Measurements from ENCODE around the gene NTSR1. TPM values are rescaled to one million over a fixed set of nuclear protein-coding genes. Genes with fewer than 3 reads are reported as not detected.

NTSR1 gene
- total RNA-seq, 1 experiment from 2014 or later = 0.16 TPM

GRCh38 chr20:62674370-62674769, 34.3 kb upstream of the NTSR1 start:
- Mint-ChIP-seq H3K27ac (ENCODE audit: unreplicated experiment) (no peak overlapping the region), H3K36me3 (ENCODE audit: insufficient read depth, unreplicated experiment) (peaks cover 10% of the 10 kb centered on the region), H3K9me3 (ENCODE audit: unreplicated experiment) (peaks cover under 1% of the 10 kb centered on the region), H3K4me1 (ENCODE audit: low read depth, unreplicated experiment) (no peaks in the 10 kb centered on the region), H3K4me3 (ENCODE audit: unreplicated experiment) (no peak overlapping the region), H3K27me3 (ENCODE audit: insufficient read depth, unreplicated experiment) (peaks cover 16% of the 10 kb centered on the region)
- Histone ChIP-seq H3K4me3 (ENCODE audit: low read depth, low read length) (no peak overlapping the region), H3K27me3 (replicated peaks; ENCODE audit: control insufficient read depth, insufficient read depth, low read length) (no peaks in the 10 kb centered on the region; the same call in 1 of the 2 replicates), H3K4me1 (no peaks in the 10 kb centered on the region), H3K9me3 (peaks cover 1% of the 10 kb centered on the region), H3K36me3 (ENCODE audit: control insufficient read depth, insufficient read depth, low read length) (no peaks in the 10 kb centered on the region)
- intact Hi-C loops (cut with micrococcal nuclease; ENCODE audit: unreplicated experiment) = no loop called here
- ChIA-PET POLR2A (no interaction called here), CTCF (interaction anchor here (0.8 to 1.2 kb wide), 3 partner anchors 117 to 134 kb away, joined by 5 to 8 read pairs (median 5); no protein-coding TSS in a partner anchor)
- TF ChIP-seq CTCF (IDR thresholded peaks at IDR 0.05; ENCODE audit: insufficient read depth in 1 of 2, low read depth in 1 of 2, low read length in 1 of 2, severe bottlenecking in 1 of 2, unreplicated experiment in 1 of 2) = no peak
- BruUV-seq (replicated peaks) = no TSS peak
- DNase-seq = no peak

- Histone ChIP-seq H3K4me1 (no peaks in the 10 kb centered on the region), H3K4me3 (ENCODE audit: low read depth, low read length) (no peak overlapping the region), H3K9me3 (peaks cover 11% of the 10 kb centered on the region), H3K36me3 (ENCODE audit: control insufficient read depth, insufficient read depth, low read length) (no peaks in the 10 kb centered on the region), H3K27me3 (replicated peaks; ENCODE audit: control insufficient read depth, insufficient read depth, low read length) (no peaks in the 10 kb centered on the region; the same call in 1 of the 2 replicates)
- TF ChIP-seq CTCF (IDR thresholded peaks at IDR 0.05; ENCODE audit: insufficient read depth in 1 of 2, low read depth in 1 of 2, low read length in 1 of 2, severe bottlenecking in 1 of 2, unreplicated experiment in 1 of 2) = no peak
- no TSS peak for BruUV-seq (replicated peaks)
- H3K36me3 Mint-ChIP-seq (ENCODE audit: insufficient read depth, unreplicated experiment) = peaks cover 10% of the 10 kb centered on the region
- CTCF ChIA-PET = interaction anchor here (0.6 kb wide), 1 partner anchor 10 kb away, joined by 3 read pairs; no protein-coding TSS in a partner anchor
- POLR2A ChIA-PET = no interaction called here
- H3K27ac Mint-ChIP-seq (ENCODE audit: unreplicated experiment) = no peak overlapping the region
- peaks cover 16% of the 10 kb centered on the region for H3K27me3 Mint-ChIP-seq (ENCODE audit: insufficient read depth, unreplicated experiment)
- no peaks in the 10 kb centered on the region for H3K4me1 Mint-ChIP-seq (ENCODE audit: low read depth, unreplicated experiment)
- DNase-seq = no peak
- peaks cover 10% of the 10 kb centered on the region for H3K9me3 Mint-ChIP-seq (ENCODE audit: unreplicated experiment)
- intact Hi-C loops (cut with micrococcal nuclease; ENCODE audit: unreplicated experiment) = no loop called here
- no peak overlapping the region for H3K4me3 Mint-ChIP-seq (ENCODE audit: unreplicated experiment)
These were observed 33.3 kb upstream of the NTSR1 start for GRCh38 chr20:62675156-62675876.

- TF ChIP-seq CTCF (IDR thresholded peaks at IDR 0.05; ENCODE audit: insufficient read depth in 1 of 2, low read depth in 1 of 2, low read length in 1 of 2, severe bottlenecking in 1 of 2, unreplicated experiment in 1 of 2) = no peak
- Histone ChIP-seq H3K4me3 (ENCODE audit: low read depth, low read length) (no peak overlapping the region), H3K9me3 (peaks cover 16% of the 10 kb centered on the region), H3K4me1 (no peaks in the 10 kb centered on the region), H3K36me3 (ENCODE audit: control insufficient read depth, insufficient read depth, low read length) (no peaks in the 10 kb centered on the region), H3K27me3 (replicated peaks; ENCODE audit: control insufficient read depth, insufficient read depth, low read length) (no peaks in the 10 kb centered on the region; the same call in 1 of the 2 replicates)
- ChIA-PET POLR2A (no interaction called here), CTCF (interaction anchor here (0.6 kb wide), 1 partner anchor 10 kb away, joined by 3 read pairs; no protein-coding TSS in a partner anchor)
- no peak for DNase-seq
- intact Hi-C loops (cut with micrococcal nuclease; ENCODE audit: unreplicated experiment) = no loop called here
- Mint-ChIP-seq H3K36me3 (ENCODE audit: insufficient read depth, unreplicated experiment) (peaks cover 10% of the 10 kb centered on the region), H3K9me3 (ENCODE audit: unreplicated experiment) (peaks cover 15% of the 10 kb centered on the region), H3K4me1 (ENCODE audit: low read depth, unreplicated experiment) (no peaks in the 10 kb centered on the region), H3K4me3 (ENCODE audit: unreplicated experiment) (no peak overlapping the region), H3K27me3 (ENCODE audit: insufficient read depth, unreplicated experiment) (peaks cover 16% of the 10 kb centered on the region), H3K27ac (ENCODE audit: unreplicated experiment) (no peak overlapping the region)
- no TSS peak for BruUV-seq (replicated peaks)
These were observed 32.8 kb upstream of the NTSR1 start for GRCh38 chr20:62675877-62676260.
